ACHN (cell line): ENCODE measurements around the gene SZT2.
A peak's percentile ranks its signal among the peaks of the same experiment; 100 is the strongest.
"Not testable (repeated sequence)": the region's sequence is repeated elsewhere in the genome, so short reads cannot be mapped to it uniquely, and the experiment has no call there.

ENCODE experiments used
- DNase-seq: peaks from one replicate; pipeline ENCODE4 v3.0.0-alpha.2; 2015
- in situ Hi-C: cut with HindIII; loops from 2 replicates; pipeline ENCODE4 v1.10.0; 2017; ENCODE audit warnings: low sequenced_read_pairs, low pct_ligation_motif_present, low pct_unique_long_range_greater_than_20kb

The SZT2 gene

DNA sequence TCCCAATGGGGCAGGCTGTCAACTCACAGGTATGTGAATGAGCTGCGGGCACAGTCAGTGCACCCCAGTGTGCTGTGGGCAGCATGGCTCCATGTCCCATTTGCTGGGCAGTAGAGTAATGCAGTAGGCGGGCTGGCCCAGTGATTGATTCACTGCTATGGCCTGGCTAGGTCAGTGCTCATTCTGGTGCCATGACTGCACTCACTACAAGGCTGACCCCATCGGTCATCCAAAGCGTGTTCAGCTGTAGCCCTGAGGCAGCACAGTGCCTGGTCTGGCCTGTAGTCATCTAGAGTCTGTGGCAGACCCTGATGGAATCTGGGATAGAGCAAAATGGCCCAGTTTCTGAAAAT is 56.7 kb downstream of the SZT2 start:
- in situ Hi-C loops: no loop called here

DNA sequence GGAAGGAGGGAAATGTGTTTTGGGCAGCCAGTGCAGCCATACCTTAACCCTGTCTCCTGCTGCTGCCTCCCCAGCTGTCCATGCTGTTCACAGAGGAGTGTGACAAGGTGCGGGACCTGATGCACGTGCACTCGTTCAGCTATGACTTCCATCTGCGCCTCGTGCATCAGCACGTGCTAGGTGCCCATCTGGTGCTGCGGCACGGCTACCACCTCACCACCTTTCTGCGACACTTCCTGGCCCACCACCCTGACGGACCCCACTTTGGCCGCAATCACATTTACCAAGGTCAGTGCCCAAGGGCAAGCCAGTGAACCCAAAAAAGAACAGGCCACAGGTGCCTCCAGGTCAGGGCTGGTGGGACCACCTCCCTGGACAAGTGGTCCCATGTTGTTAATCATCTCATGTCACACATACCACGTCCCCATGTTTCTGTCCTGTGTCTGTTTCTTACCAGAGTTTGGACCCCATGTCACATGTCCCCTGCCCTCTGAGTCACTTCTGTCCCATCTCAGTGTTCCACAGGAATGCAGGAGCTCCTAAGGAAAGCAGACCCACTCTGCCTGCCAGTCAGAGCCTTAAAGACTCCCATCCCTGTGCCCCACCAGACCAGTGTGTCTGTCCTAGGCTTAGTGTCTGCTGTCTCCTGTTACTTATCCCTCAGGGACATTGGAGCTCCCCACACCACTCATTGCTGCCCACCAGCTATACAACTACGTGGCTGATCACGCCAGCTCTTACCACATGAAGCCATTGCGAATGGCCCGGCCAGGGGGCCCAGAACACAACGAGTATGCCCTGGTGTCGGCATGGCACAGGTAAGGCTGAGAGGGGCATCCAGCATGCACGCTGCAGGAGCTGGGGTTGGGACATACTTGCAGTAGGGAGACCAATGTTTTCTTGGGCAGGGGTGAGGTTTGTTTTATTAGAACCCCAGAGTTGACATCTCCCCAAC is 57.5 kb downstream of the SZT2 start:
- DNase-seq: no peak
- in situ Hi-C loops: no loop called here

More for the DNA sequence above, 56.7 kb downstream of the SZT2 start:
- DNase-seq: no peak

DNA sequence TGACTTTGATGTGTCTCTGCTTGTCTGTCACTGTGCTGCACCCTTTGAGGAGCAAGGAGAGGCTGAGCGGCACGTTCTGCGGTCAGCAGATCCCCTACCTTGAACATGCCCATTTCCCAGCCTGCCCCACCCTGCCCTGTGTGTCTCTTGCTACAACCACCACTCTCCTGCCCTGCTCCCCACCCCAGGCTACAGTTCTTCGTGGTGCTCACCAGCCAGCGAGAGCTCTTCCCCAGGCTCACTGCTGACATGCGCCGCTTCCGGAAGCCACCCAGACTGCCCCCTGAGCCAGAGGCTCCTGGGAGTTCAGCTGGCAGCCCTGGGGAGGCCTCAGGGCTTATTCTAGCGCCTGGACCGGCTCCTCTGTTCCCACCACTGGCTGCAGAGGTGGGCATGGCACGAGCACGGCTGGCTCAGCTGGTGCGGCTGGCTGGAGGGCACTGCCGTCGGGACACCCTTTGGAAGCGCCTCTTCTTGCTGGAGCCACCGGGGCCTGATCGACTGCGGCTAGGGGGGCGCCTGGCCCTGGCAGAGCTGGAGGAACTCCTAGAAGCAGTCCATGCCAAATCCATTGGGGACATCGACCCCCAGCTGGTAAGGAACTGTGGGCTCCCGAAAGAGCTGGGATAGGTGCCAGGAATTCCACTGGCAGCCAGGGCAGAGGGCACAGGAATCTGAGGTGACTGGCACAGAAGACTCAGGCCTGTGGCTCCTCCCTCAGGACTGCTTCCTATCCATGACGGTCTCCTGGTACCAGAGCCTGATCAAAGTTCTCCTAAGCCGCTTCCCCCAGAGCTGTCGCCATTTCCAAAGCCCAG is 58.4 kb downstream of the SZT2 start:
- in situ Hi-C loops: no loop called here
- DNase-seq: no peak

DNA sequence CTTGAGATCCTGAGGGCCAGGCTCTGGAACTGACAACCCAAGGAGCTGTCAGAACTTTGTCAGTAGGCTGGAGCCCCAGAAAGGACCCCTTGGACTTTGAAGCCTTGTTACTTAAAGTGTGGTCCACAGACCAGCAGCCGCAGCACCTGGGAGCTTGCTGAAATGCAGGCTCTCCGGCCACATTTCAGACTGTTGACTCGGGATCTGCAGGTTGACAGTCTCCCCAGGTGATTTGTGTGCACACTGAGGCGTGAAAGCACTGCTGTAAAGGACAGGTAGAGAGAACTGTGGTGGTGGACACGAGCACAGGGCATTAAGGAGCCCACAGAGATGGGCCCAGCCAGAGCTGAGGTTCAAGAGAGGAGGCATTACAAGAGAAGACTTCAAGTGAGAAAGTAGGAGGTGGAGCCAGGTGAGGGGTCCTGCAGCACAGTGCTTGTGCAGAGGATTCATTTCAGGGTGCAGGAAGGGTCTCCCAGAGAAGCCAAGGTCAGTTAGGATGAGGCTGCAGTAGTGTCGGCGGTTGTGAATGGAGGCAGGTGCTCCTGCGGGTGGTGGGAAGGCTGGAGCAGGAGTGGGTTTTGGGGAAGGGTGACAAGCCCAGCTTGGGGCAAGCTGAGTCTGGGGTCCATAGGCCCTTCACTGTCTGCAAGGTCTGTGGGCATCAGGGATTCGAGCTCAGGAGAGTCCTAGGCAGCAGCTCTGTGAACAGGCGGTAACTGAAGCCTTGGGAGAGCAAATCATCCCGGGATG is 59.4 kb downstream of the SZT2 start:
- in situ Hi-C loops: no loop called here
- no peak for DNase-seq

DNA sequence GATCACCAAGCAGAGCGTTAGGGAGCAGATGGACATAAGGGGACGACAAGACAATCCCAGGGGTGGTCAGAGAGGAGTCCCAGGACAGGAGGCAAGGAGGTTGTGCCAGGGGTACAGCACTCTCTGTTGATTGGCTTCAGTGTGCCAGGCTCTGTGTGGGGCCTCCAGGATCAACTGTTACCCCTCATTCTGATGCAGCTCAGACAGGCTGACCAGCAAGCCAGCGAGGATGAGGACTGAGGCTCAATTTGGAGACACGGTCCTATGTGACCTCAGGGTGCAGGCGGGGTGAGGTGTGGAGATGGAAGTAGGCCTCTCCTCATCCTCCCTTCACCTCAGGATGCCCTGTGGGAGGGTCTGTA is 60.0 kb downstream of the SZT2 start:
- DNase-seq: no peak
- in situ Hi-C loops: no loop called here

DNA sequence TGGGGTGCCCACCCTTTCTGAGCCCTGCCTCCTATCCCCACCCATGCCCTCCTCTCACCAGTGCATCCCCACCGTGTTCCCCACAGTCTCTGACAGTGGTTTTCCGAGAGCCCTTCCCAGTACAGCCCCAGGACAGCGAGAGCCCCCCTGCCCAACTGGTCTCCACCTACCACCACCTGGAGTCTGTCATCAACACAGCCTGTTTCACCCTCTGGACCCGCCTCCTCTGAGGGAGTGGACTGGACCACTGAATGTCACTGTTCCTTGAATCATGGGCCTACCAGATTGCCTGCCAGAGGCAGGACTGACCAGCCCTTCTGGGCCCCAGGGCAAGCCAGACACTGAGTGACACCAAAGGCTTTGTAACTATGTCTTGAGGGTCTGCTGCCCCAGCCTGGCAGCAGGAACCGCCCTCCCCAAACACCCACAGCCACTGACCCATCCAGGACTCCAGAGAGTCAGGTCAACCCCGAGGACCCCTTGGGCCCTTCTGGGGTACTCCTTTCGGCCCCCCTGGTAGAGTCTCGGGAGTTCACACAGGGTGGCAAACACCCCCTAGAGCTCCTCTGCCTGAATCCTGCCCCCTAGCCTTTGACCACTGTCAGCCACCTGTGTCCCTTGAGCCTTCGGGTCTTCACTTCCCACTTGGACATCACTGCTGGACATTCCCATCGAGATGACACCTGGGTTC is 60.7 kb downstream of the SZT2 start:
- in situ Hi-C loops: no loop called here
- DNase-seq: no peak

DNA sequence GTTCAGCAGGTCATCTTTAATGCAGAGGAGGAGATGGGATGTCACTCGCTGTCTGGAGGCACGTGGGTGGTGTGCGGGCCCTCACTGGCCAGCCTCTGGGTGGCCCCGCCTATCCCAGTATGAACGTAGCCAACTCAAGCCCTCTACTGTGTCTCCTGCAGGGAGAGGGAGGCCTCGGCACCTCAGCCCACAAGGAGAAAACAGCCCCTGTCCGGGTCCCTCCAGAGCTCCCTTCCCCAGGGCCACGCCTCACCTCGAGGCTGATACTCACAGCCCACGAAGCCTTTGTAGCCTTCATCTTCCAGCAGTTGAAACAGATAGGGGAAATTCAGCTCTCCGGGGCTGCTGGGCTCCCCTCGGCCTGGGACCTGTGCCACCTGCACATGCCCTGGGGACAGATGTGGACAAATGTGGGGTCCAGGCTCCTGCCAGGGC is 61.5 kb downstream of the SZT2 start:
- in situ Hi-C loops: no loop called here
- DNase-seq: no peak

DNA sequence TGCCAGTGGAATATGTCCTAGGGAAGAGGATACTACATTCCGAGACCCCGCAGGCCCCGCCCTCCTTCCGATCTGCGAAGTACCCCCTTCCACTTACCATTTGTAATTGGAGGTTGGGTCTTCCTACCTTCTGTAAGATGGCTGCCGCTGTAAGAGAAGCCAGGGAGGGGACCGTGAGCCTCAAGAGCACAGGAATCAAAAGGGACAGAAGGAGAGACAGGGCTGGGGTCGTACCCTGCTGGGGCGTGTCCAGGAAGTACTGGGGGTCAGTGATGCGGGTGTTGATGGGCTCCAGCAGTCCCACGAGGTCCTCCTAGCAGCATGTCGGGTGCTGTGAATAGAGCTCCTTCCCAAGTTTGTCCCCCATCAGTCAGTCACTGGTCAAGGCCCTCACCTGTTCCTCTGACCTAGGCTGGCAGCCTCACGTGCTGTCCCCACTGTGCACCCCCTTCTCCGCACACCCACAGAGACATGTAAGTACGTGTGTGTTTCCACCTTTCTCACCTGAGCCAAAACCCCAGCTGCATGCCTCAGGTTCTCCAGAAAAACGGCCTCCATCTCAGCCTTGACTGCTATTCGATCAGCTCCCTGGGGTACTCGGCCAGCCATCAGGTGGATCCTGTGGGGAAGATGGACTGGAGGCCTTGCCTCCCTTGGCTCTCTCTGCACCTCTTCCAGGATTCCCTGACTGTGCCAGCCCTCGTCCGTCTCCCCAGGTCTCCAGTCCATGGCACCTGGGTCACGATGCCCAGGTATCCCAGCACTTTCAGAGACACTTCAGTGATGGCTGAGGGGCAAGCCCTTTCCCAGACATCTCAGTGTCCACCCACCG is 62.2 kb downstream of the SZT2 start:
- in situ Hi-C loops: no loop called here
- DNase-seq: no peak

DNA sequence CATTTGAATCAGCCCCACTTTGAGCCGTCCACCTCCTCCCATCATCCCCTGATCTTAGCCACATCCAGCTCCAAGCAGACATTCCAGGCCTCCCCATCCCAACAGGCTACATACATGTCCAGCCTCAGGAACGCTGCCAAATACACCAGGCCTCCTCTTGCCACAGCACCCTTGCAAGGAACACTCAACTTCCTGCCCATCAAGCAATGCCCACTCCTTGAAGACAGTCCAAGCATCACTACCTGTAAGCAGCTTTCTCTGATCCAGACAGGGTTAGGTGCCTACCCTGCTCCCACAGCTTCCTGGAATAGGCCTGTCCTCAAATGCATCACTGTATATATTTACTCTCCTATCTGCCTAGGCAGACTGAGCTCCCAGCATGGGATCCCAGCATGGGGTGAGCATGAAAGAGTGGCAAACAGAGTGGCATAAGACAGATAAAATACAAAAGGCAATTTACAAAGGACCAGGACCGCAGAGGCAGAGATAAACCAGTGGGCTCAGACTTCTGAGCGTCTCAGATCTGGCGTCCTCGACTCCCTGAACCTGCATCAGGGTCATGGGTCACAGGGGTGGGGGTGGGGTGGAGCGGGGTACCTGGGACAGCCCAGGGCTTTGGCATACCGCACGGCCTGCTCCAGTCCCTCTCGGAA is 63.2 kb downstream of the SZT2 start:
- in situ Hi-C loops: no loop called here
- no peak for DNase-seq

DNA sequence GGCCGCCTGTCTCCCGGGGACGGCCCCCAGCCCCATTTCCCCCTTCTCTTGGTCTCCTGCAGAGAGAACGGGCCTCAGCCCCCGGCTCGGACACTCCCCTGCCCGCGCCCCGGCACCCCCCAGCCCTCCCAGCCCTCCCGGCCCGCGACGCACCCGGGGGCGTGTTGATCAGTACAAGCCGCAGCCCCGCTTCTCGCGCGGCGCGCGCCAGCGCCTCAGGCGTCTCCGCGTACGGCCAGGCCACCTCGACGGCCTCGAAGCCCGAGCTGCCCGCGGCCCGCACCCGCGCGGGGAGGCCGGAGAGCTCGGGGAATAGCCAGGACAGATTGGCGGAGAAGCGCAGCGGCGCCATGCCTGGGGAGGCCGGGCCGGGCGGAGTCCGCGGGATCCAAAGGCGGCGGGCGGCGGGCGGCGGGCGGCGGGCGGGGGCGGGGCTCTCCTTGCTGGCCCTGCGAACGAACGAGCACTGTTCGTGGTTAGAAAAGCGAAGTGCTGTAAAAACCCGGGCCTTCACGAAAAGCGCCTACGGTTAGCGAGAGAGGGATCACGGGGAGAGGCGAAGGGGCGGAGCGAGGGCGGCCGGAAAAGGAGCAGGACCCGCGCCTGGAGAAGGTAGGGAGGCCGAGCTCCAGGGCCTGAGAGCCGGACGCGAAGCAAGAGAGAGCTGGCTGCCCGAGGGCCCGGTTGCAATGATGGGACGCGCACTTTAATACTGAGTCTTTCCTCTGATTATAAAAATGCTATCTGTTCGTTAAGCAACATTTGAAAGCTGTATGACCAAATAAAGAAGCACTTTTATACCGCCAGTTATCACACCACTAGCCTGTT is 64.0 kb downstream of the SZT2 start, which contains the start of gene HYI:
HYI (minus strand) TSS at position 490 of the 828 bp plus-strand sequence; CDS start at position 352, 138 bp downstream.
- peak; percentile 70 for DNase-seq
- in situ Hi-C loops: no loop called here

DNA sequence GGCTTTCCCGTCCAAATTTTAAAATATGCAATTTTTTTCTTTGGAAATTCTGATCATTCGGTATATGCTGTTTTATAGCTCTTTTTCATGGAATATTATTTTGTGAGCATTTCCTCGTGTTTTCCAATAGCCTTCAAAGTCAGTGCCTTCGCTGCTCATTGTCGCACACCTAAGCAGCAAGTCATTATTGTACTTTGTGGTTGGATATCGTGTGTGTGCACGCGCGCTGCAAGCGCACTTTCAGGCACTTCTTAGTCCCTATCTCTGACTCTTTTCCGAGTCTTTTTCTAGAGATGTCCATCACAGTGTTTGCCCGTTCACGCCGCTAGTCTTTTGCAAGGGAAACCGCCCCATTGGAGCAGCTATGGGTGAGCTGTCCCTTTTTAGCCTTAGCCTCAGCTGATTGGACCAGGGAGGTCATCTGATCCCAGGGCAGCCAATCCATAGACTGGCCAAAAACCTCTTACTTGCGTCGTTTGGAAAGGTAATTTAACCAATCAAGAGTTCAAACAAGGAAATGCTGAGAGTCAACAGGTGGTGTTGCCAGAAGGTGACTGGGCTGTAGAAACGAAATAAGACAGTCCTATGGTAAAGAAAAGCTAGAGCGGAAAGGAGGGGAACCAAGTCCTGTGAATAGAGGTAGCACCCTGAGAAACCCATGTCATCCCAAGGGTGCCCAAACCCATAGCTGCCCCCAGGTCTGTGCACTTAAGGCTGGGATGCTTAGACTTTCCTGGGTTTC is 64.7 kb downstream of the SZT2 start:
- DNase-seq: no peak

DNA sequence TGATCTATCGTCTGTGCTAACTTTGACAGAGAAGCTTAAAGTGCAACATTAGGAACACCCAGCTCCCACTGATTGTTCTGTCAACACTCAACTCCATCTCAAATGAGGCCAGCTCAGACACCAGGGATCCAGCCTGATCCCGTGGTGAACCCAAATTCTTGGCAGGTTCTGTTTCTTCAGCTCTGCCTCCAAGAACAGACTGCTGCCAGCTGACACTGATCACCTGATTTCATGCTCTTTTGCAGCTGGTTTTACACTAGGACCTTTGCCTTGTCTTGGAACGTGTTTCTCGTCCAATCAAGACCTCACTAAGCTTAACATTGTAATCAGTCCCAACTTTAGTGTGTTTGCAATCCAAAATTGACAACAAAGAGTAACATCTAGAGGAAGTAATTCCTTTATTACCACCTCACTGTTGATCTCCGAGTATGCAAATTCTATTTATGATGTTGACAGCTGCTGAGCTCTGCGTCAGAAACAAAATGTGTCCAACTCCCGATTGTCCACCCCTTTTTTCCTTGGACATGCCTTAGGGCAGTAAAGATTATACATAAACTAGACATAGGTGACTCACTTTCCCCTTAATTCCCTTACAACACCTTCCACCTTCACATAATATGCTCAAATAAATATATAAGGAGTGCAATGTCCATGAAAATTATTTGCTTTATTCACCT is 65.7 kb downstream of the SZT2 start:
- no peak for DNase-seq
- in situ Hi-C loops: no loop called here

More for the DNA sequence above, 64.7 kb downstream of the SZT2 start:
- in situ Hi-C loops: no loop called here

DNA sequence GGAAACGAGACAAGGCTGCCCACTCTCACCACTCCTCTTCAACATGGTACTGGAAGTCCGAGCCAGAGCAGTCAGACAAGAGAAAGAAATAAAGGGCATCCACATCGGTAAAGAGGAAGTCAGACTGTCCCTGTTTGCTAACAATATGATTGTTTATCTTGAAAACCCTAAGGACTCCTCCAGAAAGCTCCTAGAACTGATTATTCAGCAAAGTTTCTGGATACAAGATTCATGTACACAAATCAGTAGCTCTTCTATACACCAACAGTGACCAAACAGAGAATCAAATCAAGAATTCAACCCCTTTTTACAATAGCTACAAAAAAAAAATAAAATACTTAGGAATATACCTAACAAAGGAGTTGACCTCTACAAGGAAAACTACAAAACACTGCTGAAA is 68.7 kb downstream of the SZT2 start:
- in situ Hi-C loops, DNase-seq: not testable (repeated sequence)

DNA sequence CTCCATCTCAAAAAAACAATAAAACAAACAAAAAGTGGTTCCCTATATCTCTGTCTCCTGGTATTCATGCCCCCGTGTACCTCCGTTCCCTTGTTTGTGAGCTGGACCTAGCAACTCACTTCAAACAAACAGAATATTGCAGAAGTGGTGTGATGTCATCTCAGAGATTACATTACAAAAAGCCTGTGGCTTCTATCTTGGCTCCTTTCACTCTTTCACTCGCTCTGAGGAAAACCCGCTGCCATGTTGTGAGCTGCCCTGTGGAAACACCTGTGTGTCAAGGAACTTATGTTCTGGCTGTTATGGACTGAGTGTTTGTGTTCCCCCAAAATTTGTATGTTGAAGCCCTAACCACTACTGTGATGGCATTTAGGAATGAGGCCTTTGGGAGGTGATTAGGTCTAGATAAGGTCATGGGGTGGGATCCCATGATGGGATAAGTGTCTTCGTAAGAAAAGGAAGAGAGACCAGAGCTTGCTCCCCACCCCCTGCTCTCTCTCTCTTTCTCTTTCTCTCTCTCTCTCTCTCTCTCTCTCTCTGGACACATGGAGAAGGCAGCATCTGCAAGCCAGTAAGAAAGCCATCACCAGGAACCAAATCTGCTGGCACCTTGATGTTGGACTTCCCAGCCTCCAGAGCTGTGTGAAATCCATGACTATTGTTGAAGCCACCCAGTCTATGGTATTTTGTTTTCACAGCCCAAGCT is 71.4 kb downstream of the SZT2 start:
- no peak for DNase-seq
- in situ Hi-C loops: no loop called here

DNA sequence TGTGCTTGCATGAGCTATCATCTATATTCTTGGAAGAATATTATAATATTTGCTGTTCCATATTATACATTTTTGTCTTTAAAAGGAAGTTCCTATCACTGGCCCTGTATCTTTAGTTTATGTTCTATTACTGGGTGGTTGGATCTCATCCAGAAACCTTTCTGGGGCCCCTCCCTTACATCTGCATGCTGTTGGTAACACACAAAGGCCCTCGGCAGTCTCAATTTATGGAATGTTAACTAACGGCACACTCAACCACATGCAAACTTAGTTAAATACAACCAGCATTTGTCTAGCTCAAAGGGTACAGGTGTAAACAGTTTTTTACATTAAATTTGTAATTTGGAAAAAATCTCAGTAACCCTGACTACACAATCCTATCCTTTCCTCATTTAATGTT is 73.8 kb downstream of the SZT2 start:
- in situ Hi-C loops: no loop called here
- DNase-seq: no peak
